Measurements from ENCODE around the gene HBG2.
"Not testable (repeated sequence)": the region's sequence is repeated elsewhere in the genome, so short reads cannot be mapped to it uniquely, and the experiment has no call there.

Gene HBG2

DNA sequence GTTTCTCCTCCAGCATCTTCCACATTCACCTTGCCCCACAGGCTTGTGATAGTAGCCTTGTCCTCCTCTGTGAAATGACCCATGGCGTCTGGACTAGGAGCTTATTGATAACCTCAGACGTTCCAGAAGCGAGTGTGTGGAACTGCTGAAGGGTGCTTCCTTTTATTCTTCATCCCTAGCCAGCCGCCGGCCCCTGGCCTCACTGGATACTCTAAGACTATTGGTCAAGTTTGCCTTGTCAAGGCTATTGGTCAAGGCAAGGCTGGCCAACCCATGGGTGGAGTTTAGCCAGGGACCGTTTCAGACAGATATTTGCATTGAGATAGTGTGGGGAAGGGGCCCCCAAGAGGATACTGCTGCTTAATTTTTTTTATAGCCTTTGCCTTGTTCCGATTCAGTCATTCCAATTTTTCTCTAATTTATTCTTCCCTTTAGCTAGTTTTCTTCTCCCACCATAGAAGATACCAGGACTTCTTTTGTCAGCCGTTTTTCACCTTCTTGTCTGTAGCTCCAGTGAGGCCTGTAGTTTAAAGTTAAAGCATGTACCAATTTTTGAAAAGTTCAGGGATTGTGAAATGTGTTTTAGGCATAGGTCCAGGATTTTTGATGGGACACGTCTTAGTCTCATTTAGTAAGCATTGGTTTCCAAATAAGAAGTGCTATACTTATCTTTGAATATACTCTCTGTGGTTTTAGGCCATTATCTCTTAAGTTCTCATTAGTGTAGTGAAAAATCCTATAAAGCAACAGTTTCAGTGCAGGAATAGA lies at the start of gene HBG2:
Gene HBG2, minus strand, starts transcription at position 136 of the 768 bp plus-strand sequence. Its CDS starts 53 bp downstream, at position 83.
- not testable (repeated sequence) for H3K9me3 Mint-ChIP-seq (ENCODE audit: low read depth); H3K36me3 Mint-ChIP-seq; H3K27ac Mint-ChIP-seq; H3K4me3 Mint-ChIP-seq; H3K27me3 Mint-ChIP-seq; H3K4me1 Mint-ChIP-seq (ENCODE audit: low read depth)

DNA sequence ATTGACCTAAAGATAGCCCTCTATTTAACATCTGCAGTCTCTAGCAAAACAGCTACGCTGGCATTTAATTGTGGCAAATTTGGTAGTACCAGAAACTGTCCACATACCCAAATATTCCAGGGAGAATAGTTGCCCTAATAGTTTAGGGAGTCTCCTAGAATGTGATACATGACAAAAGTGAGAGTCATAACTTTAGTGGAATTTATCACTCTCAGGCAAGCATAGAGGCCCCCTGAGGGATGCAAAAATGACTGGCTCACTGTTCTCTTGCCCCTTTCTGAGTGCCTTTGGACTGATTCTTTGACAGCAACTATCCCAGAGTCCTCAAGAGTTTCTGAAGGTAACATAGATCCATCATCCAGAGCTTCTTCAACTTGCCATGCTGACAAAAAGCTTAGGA lies 49.5 kb upstream of the HBG2 start:
- no peaks in the 10 kb centered on the region for H3K4me1 Mint-ChIP-seq (ENCODE audit: low read depth)
- peaks cover 2% of the 10 kb centered on the region for H3K27me3 Mint-ChIP-seq
- no peaks in the 10 kb centered on the region for H3K9me3 Mint-ChIP-seq (ENCODE audit: low read depth)
- H3K4me3 Mint-ChIP-seq, result no peak overlapping the region
- no peaks in the 10 kb centered on the region for H3K36me3 Mint-ChIP-seq
- no peak overlapping the region for H3K27ac Mint-ChIP-seq

DNA sequence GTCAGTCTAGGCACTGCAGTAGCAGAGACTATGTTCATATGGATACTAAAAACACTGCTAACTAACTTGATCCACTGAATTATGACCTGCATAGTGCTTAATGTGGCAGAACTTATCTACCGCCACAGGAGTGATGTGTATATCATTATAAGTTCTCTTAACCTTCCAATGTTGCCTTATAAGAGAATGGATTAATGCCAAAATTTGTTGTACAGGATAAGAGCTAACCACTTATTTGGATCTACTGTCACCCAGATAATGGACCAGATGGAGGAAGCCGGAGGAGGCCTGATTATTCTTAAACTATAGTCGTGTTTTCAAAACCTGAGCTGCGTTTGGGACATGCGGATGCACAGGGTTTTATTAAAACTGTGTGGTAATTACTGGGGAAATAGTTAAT lies 49.0 kb upstream of the HBG2 start:
- H3K36me3 Mint-ChIP-seq, result no peaks in the 10 kb centered on the region
- no peaks in the 10 kb centered on the region for H3K4me1 Mint-ChIP-seq (ENCODE audit: low read depth)
- no peak overlapping the region for H3K4me3 Mint-ChIP-seq
- no peaks in the 10 kb centered on the region for H3K9me3 Mint-ChIP-seq (ENCODE audit: low read depth)
- H3K27ac Mint-ChIP-seq, result no peak overlapping the region
- H3K27me3 Mint-ChIP-seq, result peaks cover 2% of the 10 kb centered on the region

DNA sequence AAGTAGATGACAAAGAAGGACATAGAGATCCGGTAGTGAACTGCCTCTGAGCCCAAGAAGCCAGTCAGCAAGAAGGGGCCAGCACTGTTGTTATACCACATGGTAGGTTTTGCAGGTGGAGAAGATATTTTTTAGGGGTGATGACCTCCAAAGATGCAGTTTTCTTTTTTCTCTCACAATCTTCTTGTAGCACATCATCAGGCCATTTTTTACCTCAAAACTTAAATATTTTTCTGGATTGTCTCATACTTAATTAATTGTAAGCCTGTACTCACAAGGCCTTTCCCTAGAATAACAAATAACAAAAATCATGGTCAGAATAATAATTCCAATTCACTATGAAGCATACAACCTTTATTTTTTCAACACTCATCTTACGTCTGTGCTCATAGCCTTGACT lies 47.3 kb upstream of the HBG2 start, which contains the start of gene OR51B4:
Gene OR51B4, minus strand, starts transcription at position 101 of the 400 bp plus-strand sequence. Its CDS starts 0 bp downstream, at position 101.
- no peak within 1 kb of the TSS for H3K4me3 Mint-ChIP-seq
- H3K27me3 Mint-ChIP-seq, result peaks cover 2% of the 10 kb centered on the region
- no peaks in the 10 kb centered on the region for H3K36me3 Mint-ChIP-seq
- no peaks in the 10 kb centered on the region for H3K9me3 Mint-ChIP-seq (ENCODE audit: low read depth)
- H3K27ac Mint-ChIP-seq, result no peak within 1 kb of the TSS
- H3K4me1 Mint-ChIP-seq (ENCODE audit: low read depth), result no peaks in the 10 kb centered on the region

DNA sequence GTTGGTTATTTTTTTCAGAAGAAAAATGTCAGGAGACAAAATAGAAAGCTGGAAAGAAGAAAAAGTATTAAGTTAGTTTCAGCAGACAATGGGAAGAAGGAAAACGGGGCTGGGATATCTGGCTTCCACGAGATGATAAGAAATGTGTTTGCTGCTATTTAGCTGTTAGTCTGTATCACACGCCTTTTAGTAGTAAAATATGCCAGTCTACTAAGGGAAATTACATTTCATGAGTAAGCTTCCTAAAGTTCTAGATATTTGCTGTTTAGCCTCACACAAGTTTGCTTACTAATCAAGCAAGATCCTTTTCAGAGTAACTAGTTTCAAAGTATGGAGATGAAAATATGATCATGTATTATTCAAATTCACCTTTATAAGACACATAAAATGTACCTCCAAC lies 45.7 kb upstream of the HBG2 start:
- Mint-ChIP-seq H3K27me3 (peaks cover 2% of the 10 kb centered on the region), H3K4me1 (ENCODE audit: low read depth) (no peaks in the 10 kb centered on the region), H3K36me3 (no peaks in the 10 kb centered on the region), H3K9me3 (ENCODE audit: low read depth) (no peaks in the 10 kb centered on the region), H3K27ac (no peak overlapping the region), H3K4me3 (no peak overlapping the region)

DNA sequence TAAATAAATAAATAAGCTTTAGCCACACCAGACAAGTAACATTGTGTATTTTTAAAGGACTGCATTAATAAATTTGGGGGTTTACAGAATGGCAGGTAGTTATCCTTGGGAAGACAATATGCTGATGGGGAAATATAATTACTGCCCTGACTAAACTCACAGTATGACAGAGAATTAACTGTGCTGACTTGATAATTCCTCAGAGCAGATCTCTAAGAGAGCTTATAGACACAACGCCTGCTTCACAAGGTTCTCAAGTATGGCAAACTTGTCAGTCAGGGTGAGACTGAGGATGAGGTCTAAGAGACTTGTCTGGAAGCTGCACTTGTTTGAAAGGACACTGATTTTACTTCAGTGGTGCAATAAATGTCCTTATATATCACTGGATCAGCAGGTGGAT lies 43.9 kb upstream of the HBG2 start:
- no peaks in the 10 kb centered on the region for H3K36me3 Mint-ChIP-seq
- H3K4me1 Mint-ChIP-seq (ENCODE audit: low read depth), result no peaks in the 10 kb centered on the region
- no peak overlapping the region for H3K4me3 Mint-ChIP-seq

DNA sequence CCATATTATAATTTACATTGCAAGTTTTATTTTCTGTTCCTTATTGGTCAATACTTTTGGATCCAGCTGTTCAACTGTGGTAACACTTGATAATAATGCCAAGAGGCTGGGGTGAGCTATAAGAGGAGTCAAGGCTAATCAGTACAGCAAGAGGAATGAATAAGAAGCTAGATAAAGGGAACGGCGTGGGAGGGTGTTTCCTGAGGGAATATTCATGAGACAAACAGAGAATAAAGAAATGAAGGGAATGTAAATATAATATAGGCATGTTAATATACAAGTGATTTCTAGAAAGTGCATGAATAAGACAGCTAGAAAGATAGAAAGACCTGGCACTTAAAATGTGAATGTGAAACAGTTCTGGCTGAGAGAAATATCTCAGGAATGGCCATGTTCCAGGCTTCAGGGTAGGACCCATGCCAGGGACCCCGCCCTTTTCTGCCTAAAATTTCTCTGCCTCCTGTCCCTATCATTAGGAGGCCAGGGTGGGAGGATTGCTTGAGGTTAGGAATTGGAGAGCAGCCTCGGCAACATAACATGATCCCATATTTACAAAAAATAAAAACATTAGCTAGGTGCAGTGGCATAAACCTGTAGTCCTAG lies 43.2 kb upstream of the HBG2 start:
- no peaks in the 10 kb centered on the region for H3K27me3 Mint-ChIP-seq
- no peak overlapping the region for H3K4me3 Mint-ChIP-seq
- no peaks in the 10 kb centered on the region for H3K4me1 Mint-ChIP-seq (ENCODE audit: low read depth)
- H3K36me3 Mint-ChIP-seq, result no peaks in the 10 kb centered on the region
- no peaks in the 10 kb centered on the region for H3K9me3 Mint-ChIP-seq (ENCODE audit: low read depth)
- H3K27ac Mint-ChIP-seq, result no peak overlapping the region

More for the DNA sequence above, 43.9 kb upstream of the HBG2 start:
- Mint-ChIP-seq H3K27me3 (no peaks in the 10 kb centered on the region), H3K27ac (no peak overlapping the region), H3K9me3 (ENCODE audit: low read depth) (no peaks in the 10 kb centered on the region)

DNA sequence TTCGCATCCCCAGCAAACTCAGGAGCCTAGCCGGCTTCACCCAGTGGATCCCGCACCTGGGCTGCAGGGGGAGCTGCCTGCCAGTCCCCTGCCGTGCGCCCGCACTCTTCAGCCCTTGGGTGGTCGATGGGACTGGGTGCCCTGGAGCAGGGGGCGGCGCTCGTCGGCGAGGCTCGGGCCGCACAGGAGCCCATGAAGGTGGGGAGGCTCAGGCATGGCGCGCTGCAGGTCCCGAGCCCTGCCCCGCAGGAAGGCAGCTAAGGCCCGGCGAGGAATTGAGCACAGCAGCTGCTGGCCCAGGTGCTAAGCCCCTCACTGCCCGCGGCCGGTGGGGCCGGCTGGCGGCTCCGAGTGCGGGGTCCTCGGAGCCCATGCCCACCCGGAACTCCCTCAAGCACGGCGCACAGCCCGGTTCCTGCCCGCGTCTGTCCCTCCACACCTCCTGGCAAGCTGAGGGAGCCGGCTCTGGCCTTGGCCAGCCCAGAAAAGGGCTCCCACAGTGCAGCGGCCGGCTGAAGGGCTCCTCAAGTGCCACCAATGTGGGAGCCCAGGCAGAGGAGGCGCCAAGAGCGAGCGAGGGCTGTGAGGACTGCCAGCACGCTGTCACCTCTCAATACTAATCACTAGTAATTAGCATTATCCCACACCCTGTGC lies 39.9 kb upstream of the HBG2 start:
- H3K36me3 Mint-ChIP-seq; H3K4me3 Mint-ChIP-seq; H3K27me3 Mint-ChIP-seq; H3K9me3 Mint-ChIP-seq (ENCODE audit: low read depth); H3K27ac Mint-ChIP-seq; H3K4me1 Mint-ChIP-seq (ENCODE audit: low read depth): not testable (repeated sequence)

DNA sequence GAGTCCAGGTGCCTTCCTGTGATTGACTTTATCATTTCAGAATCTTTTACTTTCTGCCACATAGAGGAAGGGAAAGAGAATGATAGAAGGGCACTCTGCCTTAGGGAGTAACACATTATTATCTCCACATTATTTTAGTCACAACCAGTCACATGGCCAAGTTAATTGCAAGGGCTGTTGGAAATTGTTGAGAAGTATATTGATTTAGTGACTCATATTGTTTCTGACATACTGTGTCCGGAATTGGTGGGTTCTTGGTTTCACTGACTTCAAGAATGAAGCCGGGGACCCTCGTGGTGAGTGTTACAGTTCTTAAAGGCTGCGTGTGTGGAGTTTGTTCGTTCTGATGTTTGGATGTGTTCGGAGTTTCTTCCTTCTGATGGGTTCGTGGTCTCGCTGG lies 38.4 kb upstream of the HBG2 start:
- no peaks in the 10 kb centered on the region for H3K27me3 Mint-ChIP-seq
- H3K9me3 Mint-ChIP-seq (ENCODE audit: low read depth), result no peaks in the 10 kb centered on the region
- no peaks in the 10 kb centered on the region for H3K36me3 Mint-ChIP-seq
- H3K4me1 Mint-ChIP-seq (ENCODE audit: low read depth), result no peaks in the 10 kb centered on the region
- H3K4me3 Mint-ChIP-seq, result no peak overlapping the region
- H3K27ac Mint-ChIP-seq, result no peak overlapping the region

DNA sequence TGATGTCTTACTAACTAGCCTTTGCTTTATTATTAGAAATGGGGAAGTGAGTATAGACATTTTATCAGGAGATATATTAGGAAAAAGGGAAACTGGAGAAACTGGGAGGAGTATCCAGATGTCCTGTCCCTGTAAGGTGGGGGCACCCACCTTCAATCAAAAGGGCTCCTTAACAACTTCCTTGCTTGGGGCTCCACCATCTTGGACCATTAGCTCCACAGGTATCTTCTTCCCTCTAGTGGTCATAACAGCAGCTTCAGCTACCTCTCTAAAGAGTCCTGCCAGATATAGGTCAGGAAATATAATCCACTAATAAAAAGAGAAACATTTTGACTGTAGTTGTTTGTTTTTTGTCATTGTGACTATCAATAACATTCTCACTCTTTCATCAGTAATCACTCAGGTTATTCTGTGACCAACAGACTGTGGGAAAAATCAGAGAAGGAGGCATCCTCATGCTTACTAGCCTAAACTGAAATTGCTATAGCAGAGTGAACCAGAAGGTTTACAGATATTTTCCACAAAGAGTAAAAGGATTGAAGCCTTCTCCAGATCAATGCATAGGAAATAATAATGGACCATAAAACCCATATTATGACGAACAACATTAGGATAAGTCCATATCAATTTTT lies 36.7 kb upstream of the HBG2 start:
- Mint-ChIP-seq H3K9me3 (ENCODE audit: low read depth) (no peaks in the 10 kb centered on the region), H3K4me3 (no peak overlapping the region), H3K27me3 (no peaks in the 10 kb centered on the region), H3K27ac (no peak overlapping the region), H3K4me1 (ENCODE audit: low read depth) (no peaks in the 10 kb centered on the region), H3K36me3 (no peaks in the 10 kb centered on the region)

DNA sequence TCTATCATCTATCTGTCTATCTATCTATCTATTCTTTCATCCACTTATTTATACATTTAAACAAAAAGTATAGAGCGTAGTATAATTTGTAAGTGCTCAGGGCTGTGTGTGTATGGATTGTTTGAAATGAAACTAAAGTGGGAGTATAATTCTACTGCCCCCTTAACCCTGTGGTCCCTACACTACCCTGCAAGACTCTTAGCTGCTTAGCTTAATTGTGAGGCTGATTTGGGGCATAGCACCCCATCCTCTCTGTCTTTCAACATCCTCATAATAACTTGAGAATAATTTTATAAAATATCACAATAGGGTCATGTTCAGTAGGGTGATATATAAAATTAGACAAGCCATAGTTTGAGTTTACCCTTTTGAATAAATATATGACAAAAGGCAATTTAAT lies 35.5 kb upstream of the HBG2 start:
- Mint-ChIP-seq H3K36me3 (no peaks in the 10 kb centered on the region), H3K4me3 (no peak overlapping the region), H3K9me3 (ENCODE audit: low read depth) (no peaks in the 10 kb centered on the region), H3K27me3 (no peaks in the 10 kb centered on the region), H3K27ac (no peak overlapping the region), H3K4me1 (ENCODE audit: low read depth) (no peaks in the 10 kb centered on the region)

DNA sequence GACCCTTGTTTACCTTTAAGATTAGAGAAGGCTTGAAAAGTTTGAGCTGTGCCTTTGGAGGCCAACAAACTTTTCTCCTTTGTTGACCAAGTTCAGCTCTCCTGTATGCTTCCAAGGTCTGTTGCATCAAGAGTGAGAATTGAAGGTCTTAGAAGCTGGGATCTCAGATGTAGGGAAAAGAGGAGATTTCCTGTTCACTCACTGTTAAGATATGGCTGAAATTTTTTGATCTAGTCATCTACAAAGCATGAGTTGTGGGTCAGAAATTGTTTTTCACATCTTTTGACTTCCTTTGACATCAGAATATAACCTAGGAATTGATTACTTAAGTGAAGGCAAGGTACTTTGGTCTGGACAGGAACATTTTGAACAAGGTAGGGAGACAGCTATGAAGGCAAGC lies 35.1 kb upstream of the HBG2 start:
- no peak overlapping the region for H3K4me3 Mint-ChIP-seq
- no peaks in the 10 kb centered on the region for H3K36me3 Mint-ChIP-seq
- no peaks in the 10 kb centered on the region for H3K27me3 Mint-ChIP-seq
- H3K27ac Mint-ChIP-seq, result no peak overlapping the region
- H3K4me1 Mint-ChIP-seq (ENCODE audit: low read depth), result no peaks in the 10 kb centered on the region
- no peaks in the 10 kb centered on the region for H3K9me3 Mint-ChIP-seq (ENCODE audit: low read depth)

DNA sequence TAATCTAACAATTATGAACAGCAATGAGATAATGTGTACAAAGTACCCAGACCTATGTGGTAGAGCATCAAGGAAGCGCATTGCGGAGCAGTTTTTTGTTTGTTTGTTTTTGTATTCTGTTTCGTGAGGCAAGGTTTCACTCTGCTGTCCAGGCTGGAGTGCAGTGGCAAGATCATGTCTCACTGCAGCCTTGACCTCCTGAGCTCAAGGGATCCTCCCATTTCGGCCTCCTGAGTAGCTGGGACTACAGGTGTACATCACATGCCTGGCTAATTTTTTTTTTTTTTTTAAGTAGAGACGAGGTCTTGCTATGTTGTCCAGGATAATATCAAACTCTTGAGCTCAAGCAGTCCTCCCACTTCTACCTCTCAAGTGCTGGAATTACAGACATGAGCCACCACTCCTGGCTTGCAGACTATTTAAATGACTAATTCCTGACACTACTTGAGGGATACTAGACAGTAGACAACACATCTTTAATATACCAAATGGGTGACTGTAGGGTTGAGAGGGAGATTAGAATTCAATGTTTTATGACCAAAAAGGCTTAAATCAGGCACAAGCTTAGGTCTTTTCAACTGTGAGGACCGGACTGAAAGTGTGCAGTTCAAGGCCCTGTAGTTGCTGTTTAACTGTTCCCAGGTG lies 34.4 kb upstream of the HBG2 start:
- Mint-ChIP-seq H3K9me3 (ENCODE audit: low read depth) (no peaks in the 10 kb centered on the region), H3K27ac (no peak overlapping the region), H3K36me3 (no peaks in the 10 kb centered on the region), H3K4me3 (no peak overlapping the region), H3K27me3 (no peaks in the 10 kb centered on the region), H3K4me1 (ENCODE audit: low read depth) (no peaks in the 10 kb centered on the region)

DNA sequence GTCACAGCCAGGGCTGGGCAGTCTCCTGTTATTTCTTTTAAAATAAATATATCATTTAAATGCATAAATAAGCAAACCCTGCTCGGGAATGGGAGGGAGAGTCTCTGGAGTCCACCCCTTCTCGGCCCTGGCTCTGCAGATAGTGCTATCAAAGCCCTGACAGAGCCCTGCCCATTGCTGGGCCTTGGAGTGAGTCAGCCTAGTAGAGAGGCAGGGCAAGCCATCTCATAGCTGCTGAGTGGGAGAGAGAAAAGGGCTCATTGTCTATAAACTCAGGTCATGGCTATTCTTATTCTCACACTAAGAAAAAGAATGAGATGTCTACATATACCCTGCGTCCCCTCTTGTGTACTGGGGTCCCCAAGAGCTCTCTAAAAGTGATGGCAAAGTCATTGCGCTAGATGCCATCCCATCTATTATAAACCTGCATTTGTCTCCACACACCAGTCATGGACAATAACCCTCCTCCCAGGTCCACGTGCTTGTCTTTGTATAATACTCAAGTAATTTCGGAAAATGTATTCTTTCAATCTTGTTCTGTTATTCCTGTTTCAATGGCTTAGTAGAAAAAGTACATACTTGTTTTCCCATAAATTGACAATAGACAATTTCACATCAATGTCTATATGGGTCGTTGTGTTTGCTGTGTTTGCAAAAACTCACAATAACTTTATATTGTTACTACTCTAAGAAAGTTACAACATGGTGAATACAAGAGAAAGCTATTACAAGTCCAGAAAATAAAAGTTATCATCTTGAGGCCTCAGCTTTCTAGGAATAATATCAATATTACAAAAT lies 33.7 kb upstream of the HBG2 start:
- H3K27me3 Mint-ChIP-seq, result no peaks in the 10 kb centered on the region
- H3K9me3 Mint-ChIP-seq (ENCODE audit: low read depth), result no peaks in the 10 kb centered on the region
- no peaks in the 10 kb centered on the region for H3K4me1 Mint-ChIP-seq (ENCODE audit: low read depth)
- H3K4me3 Mint-ChIP-seq, result no peak overlapping the region
- no peak overlapping the region for H3K27ac Mint-ChIP-seq
- no peaks in the 10 kb centered on the region for H3K36me3 Mint-ChIP-seq

Data from activated naive CD8-positive, alpha-beta T cell (primary cell).